ENCODE results near the gene NISCH.

The NISCH gene

DNA sequence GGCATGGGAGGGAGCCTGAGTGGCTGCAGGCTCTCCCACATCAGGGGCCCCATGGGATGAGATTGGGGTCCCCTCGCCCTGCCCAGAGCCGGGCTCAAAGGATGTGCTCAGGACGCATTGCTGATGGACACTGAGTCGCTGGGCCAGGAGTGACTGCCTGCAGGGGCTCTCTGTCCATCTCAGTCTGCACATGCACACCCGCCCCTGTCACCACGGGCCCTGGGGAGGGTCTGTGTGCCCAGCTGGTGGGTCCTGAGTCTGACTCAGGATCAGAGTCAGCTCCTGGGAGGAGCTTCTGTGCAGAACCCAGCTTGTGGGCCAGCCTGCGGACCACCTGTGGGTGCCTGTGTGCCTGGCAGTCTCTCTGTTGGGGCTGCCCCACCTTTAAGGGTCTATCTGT is 57.9 kb downstream of the NISCH start:
- no peak for TF ChIP-seq CTCF (IDR thresholded peaks at IDR 0.05; ENCODE audit: control insufficient read depth, extremely low read depth, insufficient read depth)
- DNase-seq (ENCODE audit: low read depth) = no peak
- H3K4me3 ChIP-seq (ENCODE audit: low read depth, low read length) = no peak overlapping the region

- no peak for TF ChIP-seq CTCF (IDR thresholded peaks at IDR 0.05; ENCODE audit: control insufficient read depth, extremely low read depth, insufficient read depth)
- DNase-seq (ENCODE audit: low read depth) = no peak
- H3K4me3 ChIP-seq (ENCODE audit: low read depth, low read length) = no peak overlapping the region
Observed at GRCh38 chr3:52514576-52514975, 59.2 kb downstream of the NISCH start.

GRCh38 chr3:52515192-52515591 is 59.8 kb downstream of the NISCH start:
- H3K4me3 ChIP-seq (ENCODE audit: low read depth, low read length) = no peak overlapping the region
- no peak for TF ChIP-seq CTCF (IDR thresholded peaks at IDR 0.05; ENCODE audit: control insufficient read depth, extremely low read depth, insufficient read depth)
- no peak for DNase-seq (ENCODE audit: low read depth)

DNA sequence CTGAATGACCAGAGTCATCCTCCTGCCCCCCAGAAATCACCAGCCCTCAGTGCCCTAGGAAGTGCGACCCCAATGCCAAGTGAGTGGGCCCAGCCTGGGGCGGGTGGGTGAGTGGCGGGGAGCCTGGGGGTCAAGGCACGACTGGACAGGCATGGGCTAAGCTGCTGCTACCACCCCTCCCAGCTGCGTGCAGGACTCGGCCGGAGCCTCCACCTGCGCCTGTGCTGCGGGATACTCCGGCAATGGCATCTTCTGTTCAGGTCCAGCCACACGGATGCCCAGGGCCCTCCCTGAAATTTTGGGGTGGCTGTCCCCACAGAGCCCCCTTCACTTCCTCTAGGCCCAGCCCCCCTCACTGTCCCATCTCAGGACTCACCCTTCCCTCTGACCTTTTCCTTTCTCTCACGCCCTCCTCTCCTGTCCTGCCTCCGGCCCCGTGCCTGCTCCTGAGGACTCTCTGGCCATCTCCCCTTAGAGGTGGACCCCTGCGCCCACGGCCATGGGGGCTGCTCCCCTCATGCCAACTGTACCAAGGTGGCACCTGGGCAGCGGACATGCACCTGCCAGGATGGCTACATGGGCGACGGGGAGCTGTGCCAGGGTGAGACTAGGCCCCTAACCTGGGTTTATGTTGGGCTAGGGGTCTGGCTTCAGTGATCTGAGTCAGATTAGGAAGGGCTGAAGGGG is 61.2 kb downstream of the NISCH start:
- DNase-seq (ENCODE audit: low read depth) = no peak
- no peak for TF ChIP-seq CTCF (IDR thresholded peaks at IDR 0.05; ENCODE audit: control insufficient read depth, extremely low read depth, insufficient read depth)
- no peak overlapping the region for H3K4me3 ChIP-seq (ENCODE audit: low read depth, low read length)

DNA sequence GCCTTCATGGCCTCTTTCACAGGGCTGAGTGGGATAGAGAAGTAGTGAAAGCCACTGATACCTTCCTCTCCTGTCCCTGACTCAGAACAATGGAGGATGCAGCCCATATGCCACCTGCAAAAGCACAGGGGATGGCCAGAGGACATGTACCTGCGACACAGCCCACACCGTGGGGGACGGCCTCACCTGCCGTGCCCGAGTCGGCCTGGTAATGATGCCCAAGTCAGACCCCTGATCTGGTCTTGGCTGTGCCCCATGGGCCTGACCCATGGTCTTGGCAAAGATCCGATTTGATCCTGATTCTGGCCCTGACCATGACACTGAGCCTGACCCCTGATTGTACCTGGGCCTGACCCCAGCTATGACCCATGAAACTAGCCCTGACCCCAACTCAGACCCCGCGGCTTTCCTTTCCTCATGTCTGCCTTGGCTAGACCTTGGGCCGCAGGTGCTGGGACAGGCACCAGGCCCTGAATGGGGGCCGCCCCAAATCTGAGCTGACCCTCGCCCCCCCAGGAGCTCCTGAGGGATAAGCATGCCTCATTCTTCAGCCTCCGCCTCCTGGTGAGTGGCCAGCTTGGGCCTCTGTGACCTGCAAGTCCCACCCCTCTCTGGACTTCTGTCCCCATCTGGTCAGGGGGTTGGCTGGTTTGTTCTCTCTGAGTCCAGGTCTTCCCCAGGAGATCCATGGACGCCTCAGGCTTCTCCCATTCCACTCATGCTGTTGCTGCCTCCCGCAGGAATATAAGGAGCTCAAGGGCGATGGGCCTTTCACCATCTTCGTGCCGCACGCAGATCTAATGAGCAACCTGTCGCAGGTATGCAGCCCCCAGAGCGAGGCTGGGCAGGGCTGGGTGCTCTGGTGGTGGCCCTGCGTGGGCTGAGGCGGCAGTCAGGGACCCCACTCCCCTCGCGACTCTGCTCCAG is 62.7 kb downstream of the NISCH start:
- H3K4me3 ChIP-seq (ENCODE audit: low read depth, low read length) = no peak overlapping the region
- DNase-seq (ENCODE audit: low read depth) = no peak
- no peak for TF ChIP-seq CTCF (IDR thresholded peaks at IDR 0.05; ENCODE audit: control insufficient read depth, extremely low read depth, insufficient read depth)

GRCh38 chr3:52518723-52519444 is 63.5 kb downstream of the NISCH start:
- no peak for TF ChIP-seq CTCF (IDR thresholded peaks at IDR 0.05; ENCODE audit: control insufficient read depth, extremely low read depth, insufficient read depth)
- H3K4me3 ChIP-seq (ENCODE audit: low read depth, low read length) = no peak overlapping the region
- no peak for DNase-seq (ENCODE audit: low read depth)
